HG02610 (cell line): ENCODE measurements around the gene KIF11.

ENCODE experiments used
- ATAC-seq: cut with Tn5 transposase; IDR thresholded peaks from one replicate; pipeline ENCODE4 v1.9.1; 2021; ENCODE audit warnings: mild to moderate bottlenecking, moderate library complexity; ENCODE audit not compliant: unreplicated experiment

The KIF11 gene

DNA sequence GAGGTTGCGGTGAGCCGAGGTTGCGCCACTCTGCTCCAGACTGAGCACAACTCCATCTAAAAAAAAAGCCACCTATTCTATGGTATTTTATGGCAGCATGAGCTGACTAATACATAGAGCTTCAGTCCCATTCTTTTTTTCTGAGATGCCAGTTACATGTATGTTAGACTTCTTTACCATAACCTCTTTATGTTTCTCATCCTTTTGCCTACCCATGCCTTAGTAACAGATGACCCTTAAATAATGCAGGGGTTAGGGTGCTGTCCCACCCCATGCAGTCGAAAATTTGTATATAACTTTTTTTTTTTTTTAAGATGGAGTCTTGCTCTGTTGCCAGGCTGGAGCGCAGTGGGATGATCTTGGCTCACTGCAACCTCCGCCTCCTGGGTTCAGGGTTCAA, 74.1 kb downstream of the KIF11 start:
- ATAC-seq = no peak

DNA sequence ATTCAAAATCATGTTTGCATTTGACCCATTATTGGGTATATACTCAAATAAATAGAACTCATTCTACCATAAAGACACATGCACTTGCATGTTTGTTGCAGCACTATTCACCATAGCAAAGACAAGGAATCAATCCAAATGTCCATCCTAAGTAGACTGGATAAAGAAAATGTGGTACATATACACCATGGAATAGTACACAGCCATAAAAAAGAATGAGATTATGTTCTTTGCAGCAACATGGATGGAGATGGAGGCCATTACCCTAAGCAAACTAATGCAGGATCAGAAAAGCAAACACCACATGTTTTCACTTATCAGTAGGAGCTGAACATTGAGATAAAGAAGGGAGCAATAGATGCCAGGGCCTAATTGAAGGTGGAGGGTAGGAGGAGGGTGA, 84.8 kb downstream of the KIF11 start:
- ATAC-seq = no peak

DNA sequence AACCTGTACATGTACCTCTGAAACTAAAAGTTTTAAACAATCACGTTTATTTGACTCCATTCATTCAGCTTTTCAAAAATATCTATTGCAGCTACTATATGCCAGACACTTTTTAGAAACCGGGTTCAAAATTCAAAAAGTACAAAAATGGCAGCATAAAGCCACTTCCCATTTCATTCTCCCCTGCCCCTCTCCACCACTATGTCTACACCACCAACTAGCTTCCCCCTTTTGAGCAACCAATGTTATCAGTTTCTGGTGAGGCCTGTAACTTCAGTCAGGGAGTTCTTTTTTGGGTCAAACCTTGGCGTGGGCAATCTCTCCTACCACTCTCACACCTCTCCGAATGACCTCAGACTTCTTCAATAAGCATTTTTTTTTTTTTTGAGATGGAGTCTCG, 85.3 kb downstream of the KIF11 start:
- ATAC-seq = no peak

DNA sequence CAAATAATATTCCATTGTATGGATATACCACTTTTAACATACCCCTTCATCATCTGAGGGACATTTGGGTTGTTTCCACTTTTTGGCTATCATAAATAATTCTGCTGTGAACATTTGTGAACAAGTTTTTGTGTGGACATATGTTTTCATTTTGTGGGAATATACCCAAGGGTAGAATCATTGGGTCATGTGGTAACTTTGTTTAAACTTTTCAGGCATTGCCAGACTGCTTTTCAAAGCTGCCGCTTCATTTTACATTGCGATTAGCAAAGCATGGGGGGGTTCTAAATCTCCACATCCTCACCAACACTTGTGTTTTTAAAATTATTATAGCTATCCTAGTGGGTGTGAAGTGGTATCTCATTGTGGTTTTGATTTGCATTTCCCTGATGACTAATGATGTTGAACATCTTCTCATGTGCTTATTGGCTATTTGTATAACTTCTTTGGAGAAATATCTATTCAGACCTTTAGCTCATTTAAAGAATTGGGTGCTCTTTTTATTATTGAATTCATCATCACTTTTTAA, 88.4 kb downstream of the KIF11 start:
- ATAC-seq = no peak

DNA sequence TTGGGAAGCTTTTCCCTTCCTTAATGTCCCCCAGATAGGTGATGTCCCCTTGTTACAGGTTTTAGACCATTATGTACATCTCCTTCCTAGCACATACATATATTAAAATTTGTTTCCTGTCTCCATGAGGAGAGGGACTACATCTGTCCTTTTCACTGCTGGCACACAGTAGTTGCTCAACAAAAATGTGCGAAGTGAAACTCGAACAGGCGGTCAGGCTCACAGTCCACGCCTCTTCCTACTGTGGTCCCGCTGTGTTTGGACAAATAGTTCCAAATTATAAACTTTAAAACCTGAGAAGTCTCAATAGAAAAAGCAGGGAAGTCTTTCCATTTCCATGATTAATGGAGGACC, 95.6 kb downstream of the KIF11 start:
- no peak for ATAC-seq

DNA sequence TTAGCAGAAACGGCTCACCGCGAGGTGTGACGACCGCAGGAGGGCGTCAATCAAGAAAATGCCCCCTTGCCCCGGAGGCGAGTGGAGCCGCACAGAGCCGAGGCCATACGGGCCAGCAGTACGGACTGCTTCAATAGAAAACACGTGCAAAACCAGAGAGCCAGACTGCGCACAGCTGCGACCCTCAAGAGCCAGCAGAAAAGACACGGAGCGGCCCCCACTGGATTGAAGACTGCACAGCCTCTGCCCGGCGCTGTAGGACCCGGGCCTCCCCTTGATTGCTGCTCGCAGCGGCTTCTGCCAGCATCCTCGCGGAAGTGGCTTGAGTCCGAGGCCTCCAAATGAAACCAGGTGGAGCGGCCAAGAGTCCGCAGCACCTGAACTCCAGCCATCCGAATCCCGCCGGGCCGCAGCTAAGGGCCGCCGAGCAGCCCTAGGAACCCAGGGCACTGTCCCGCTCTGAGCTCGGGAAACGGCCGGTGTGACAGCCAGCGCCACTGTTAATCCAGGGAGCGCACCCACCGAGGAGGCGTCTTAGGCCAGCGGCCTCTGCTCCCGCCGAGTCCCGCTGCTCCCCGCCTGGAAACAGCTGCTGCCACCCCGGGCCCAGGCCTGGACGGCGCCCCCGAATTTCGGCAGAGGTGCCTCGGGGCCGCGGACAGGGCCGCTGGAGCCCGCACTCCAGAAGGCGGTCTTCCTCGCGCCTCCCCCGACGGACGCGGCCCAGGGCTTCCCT, 96.2 kb downstream of the KIF11 start:
- peak; percentile 16 for ATAC-seq

DNA sequence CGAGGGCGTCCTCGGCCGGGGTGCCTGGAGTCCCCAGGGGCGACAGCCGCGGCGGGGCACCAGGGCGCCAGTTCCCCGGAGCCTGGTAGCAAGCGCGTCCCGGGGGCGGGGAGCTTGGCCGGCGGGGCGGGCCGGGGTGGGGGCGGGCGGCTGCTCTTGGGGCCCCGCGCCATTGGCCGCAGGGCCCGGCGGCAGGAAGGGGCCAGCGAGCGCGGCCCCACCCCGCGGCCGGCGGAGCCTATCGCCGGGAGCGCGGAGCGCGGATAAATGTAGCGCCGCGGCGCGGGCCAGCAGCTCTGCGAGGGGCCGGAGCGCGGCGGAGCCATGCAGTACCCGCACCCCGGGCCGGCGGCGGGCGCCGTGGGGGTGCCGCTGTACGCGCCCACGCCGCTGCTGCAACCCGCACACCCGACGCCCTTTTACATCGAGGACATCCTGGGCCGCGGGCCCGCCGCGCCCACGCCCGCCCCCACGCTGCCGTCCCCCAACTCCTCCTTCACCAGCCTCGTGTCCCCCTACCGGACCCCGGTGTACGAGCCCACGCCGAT, 96.8 kb downstream of the KIF11 start, which contains the start of gene HHEX:
HHEX (plus strand) TSS at position 293 of the 548 bp plus-strand sequence; CDS start at position 325, 32 bp downstream.
- peak; percentile 42 for ATAC-seq

DNA sequence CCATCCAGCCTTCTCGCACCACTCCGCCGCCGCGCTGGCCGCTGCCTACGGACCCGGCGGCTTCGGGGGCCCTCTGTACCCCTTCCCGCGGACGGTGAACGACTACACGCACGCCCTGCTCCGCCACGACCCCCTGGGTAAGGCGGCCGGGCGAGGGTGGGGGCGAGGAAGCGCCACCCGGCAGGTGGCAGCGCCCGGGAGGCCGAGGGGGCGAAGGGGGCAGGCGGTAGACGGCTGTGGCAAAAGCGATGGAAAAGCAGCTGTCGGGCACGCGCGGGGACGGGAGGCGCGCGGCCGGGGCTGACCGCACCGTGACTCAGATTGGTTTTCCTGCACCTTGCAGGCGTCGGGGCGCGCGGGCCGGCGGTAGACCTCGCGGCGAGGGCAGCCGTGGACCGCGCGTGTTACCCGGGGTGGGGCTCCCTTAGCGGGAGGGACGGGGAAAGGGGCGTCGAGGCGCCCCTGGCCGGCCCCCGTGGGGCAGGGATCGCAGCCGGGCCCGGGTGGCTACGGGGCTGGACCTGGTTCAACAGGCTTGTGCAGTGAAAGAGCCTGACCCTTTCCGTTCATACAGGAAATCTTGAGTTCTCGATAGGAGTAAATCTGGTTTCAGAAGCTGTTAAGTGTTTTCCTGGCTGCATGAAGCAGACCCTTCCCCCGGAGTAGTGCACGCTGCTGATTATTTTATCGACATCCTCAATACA, 97.4 kb downstream of the KIF11 start:
- ATAC-seq = no peak

DNA sequence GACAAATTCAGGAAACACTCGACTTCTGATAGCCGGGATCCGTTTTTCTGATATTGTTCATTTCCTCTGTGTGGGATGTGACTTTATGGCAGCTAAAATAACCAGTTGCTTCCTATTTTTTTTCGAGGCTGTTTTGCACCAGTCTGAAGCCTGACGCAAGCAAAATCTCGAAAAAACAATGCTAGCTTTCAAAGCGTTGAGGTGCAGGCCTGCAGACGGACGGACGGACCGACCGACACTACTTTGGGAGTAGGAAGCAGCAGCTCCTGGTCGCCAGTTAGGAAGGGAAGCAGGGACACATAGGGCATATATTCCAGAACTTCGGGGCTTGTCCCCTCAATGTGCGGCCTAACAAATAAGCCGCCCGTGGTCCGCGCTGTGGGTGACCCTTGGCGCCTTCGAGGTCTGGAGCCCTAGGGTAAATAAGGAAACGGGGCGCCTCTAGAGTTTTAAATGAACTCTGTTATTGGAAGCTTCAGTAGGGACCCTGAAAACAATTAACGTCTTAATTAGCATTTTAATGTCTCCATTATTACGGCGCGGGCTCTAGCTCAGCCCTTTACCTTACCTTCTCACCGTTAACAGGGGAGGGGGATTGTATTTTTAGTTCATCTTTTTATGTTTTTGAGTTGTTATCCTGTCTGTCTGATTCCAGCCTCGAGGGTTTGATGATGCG, 98.1 kb downstream of the KIF11 start:
- ATAC-seq = no peak

DNA sequence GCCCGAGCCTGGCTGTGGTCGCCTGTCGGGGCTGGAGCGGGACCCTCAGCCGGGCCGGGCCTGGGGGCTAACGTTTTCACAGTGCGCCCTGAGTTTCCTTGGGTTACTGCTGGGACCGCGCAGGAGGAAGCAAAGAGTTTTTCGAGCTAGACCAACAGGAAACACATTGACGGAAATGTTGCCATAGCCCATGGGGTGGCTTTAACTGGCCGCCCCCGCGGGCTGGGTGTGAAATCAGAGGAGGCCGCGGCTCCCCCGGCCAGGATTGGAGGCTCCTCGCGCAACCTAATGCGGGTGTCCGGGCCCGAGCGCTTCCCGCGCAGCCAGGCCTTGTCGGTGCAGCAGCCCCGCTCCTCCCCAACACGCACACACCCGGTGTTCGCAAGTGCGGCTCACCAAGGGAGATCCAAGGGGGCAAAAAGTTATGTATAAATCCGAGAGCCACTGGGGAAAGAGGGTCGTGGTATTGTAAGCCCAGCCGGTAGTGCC, 98.7 kb downstream of the KIF11 start:
- ATAC-seq = no peak

DNA sequence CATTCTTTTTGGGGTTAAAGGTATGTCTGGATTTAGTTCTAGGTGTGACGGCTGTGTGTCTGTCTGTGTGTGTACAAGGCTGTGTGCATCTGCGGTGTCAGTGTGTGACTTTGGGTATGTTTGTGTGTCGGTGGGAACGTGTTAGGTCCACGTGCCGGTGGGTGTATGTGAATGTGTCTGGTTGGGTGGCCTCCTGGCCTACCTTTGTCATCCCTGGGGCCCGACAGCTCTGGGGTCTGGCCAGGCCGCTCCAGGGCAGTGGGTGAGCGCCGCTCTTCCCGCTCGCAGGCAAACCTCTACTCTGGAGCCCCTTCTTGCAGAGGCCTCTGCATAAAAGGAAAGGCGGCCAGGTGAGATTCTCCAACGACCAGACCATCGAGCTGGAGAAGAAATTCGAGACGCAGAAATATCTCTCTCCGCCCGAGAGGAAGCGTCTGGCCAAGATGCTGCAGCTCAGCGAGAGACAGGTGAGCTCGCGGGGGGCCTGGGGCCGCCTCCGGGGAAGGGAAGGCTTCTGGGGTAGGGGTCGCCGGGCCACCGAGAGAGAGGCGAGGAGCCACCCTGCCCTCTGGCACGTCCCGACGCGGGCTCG, 99.2 kb downstream of the KIF11 start:
- ATAC-seq = no peak

DNA sequence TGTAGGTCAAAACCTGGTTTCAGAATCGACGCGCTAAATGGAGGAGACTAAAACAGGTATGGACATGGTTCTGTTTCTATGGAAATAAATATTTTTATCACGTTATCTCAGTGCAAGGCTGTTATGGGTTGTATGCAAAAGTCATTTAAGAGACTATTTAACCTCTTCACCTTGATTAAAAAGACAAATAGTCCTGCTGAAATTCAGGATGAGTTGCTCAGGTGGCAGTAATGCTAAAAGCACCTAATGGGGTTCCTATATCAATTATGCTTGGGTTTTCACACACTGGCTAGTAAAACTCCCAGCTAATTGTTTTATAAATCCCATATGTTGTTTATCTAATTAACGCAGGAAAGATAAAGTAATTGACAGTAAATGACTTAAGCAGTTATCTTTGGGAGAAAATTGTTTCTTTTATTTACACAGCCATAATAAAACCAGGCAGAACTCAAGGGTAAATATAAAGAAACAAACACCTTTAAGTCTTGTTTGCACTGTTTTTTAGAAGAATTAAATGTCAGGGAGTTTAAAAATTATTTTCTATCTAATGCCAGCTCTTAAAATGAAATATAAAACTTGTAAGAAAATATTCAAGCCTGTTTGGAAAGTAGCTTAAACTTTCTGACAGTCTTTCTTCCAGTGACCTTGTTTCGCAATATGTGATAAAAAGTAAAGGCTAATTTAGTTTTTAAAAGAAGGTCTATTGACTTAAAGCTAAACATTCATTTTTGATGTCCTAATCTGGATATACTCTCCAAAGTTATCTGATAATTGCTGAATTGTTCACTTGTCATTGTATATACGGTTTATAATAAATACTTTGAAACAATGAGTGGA, 100.0 kb downstream of the KIF11 start:
- ATAC-seq = no peak

DNA sequence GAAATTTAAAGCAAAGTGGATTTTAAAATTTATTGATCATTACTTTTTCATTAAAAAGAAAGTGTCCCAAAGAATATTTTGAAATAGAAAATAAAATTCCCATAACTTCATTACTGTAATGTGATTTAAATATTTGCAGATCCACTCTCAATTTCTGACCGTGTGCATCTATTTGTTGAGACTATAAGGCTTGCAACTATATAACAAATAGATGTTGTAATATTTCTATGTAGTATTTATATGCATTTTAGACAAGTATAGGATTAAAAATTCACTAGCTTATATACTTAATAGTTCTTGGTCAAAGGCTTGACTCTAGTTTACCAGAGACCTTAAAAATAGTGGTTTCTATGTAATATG, 100.6 kb downstream of the KIF11 start:
- ATAC-seq = no peak

DNA sequence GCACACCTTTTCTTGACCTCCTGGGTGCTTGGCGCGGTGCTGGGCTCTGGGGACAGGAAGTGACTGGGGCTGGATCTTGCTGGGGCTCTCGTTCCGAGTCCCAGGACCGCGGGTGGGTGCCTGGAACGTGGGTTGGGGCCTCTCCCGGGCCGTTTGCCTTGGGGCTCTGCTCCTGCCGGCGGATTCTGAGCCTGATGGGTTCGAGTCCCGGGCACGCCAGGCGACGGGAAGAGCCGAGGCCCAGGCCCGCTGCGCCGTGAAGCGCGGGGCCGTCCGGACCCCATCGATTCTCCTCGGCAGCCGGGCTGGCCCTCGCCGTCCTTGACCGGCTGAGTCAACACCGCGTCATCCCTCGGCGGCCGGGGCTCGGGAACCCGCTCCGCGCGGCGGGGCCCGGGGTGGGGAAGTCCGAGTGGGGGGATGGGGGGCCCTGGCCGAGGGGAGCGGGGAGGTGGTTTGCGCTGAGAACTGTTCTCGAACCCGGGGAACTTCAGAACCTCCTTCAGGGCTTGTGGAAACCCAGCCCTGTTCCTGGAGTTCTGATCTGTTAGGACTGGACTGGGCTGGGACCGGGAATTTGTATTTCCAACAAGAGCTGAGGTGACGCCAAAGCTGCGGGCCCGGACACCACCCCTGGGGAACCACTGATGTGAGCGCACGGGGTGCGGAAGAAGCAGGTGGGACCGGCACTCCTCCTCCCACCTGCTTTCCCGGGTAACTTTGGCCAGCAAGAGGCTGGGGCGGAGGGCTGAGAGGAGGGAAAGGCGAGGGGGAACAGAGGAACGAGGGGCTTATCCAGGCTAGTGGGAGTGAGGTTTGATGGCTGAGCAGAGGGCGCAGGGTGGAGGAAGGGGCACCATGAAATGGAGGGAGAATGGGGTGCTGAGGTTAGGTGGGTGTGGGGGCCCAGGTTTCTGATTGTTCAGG, 103.0 kb downstream of the KIF11 start:
- no peak for ATAC-seq

DNA sequence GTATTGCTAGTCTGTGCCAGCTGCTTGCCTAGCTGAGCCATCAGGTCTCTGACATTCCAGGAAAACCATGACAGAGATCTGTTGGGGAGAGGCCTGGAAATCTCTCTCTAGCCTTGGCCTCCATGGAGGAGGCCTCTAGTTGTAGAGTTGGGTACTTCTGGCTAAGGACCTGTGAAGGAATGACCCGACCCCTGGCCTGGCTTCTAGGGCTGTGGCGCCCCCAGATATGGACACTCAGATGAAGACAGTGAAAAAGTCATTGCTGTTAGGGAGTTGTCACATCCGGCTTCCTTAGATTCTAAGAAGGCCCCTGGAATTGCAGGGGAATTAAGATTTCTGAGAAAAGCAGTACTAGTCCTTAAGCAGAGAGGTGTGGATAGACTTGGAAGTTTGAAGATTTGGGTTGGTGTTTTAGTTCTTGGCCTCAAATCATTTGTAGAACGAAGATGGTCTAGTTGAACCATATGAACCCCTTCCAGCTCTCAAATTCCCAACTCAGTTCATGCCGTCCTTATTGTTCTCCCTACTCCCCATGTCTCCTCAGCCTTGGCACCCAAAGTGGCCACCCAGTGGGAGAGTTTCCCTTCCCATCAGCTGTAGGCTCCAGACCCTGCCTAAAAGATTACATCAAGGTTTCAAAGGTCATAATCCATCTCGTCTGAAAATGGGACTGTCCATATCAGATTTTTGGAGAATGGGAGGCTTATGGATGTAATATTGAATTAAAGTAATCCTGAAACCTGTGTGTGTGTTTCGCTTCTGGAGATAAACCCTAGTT, 103.9 kb downstream of the KIF11 start:
- no peak for ATAC-seq

DNA sequence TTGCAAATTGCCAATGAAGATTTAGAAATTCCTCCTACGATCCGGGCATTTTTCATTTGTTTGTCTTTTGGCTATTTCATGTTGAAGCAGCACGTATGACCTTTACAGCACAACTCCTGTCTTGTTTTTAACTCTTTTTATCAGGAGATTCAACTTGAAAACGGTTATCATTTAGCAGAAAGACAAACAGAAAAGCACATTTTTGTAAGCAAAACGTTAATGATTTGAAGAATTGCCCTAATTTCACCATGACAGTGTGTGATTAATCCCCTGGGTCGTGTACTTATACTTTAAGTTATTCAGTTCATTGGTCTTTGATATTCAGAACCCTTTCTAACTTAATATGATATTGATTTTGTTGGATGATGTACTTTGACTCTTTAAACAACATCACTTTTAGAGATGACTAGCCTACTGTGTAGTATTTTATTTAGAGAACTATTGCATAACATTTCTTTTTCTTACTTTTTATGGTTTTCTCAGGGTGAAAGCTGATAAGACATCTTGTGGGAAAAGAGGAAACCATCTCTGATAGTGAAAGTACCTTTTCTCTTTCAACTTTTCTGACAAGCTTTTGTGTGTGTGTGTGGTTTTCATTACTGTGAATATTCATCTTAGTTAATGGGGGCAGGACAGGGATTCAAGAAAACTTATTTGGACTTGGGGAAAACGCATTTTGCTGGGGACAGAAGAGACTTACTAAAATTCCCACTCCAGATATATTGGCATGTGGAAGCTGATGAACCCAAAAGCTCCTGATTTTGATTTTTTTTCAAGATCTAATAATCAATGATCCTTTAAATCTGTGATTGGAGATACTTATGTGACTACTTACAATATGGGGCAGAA, 105.0 kb downstream of the KIF11 start:
- no peak for ATAC-seq

DNA sequence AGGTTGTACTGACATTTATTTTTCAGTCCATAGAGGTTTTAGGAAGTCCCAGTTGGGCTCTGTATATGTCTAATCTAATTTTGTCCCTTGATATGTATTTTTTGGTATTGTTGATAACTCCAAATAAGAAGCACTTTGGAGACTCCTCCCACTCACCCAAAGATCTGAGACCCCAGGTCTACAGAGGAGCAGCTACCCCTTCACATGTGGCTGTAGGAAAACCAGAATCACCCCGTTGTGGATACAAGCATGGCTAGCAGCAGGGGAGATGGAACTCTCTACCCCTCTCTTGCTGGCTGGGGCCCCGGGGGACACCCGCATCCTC, 106.2 kb downstream of the KIF11 start:
- ATAC-seq = no peak
